ENCODE results near the gene SIN3B.

SIN3B gene

GRCh38 chr19:16902545-16902944 is 73.3 kb downstream of the SIN3B start:
- Histone ChIP-seq H3K4me3 (ENCODE audit: low read depth, low read length) (no peak overlapping the region), H3K36me3 (ENCODE audit: control insufficient read depth in 2 of 2, insufficient read depth in 1 of 2, low read length in 2 of 2) (no peaks in the 10 kb centered on the region), H3K27ac (ENCODE audit: extremely low read depth, low read depth, low read length) (no peak overlapping the region), H3K4me1 (ENCODE audit: control insufficient read depth, insufficient read depth, low read length) (no peaks in the 10 kb centered on the region), H3K9me3 (ENCODE audit: control insufficient read depth, insufficient read depth, low read depth, low read length) (no peaks in the 10 kb centered on the region)
- ChIA-PET CTCF (no interaction called here), POLR2A (no interaction called here)
- TF ChIP-seq, protein P1, sequence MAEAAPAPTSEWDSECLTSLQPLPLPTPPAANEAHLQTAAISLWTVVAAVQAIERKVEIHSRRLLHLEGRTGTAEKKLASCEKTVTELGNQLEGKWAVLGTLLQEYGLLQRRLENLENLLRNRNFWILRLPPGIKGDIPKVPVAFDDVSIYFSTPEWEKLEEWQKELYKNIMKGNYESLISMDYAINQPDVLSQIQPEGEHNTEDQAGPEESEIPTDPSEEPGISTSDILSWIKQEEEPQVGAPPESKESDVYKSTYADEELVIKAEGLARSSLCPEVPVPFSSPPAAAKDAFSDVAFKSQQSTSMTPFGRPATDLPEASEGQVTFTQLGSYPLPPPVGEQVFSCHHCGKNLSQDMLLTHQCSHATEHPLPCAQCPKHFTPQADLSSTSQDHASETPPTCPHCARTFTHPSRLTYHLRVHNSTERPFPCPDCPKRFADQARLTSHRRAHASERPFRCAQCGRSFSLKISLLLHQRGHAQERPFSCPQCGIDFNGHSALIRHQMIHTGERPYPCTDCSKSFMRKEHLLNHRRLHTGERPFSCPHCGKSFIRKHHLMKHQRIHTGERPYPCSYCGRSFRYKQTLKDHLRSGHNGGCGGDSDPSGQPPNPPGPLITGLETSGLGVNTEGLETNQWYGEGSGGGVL (tag by site-specific recombination; IDR thresholded peaks at IDR 0.05) = no peak
- TF ChIP-seq, protein P2, sequence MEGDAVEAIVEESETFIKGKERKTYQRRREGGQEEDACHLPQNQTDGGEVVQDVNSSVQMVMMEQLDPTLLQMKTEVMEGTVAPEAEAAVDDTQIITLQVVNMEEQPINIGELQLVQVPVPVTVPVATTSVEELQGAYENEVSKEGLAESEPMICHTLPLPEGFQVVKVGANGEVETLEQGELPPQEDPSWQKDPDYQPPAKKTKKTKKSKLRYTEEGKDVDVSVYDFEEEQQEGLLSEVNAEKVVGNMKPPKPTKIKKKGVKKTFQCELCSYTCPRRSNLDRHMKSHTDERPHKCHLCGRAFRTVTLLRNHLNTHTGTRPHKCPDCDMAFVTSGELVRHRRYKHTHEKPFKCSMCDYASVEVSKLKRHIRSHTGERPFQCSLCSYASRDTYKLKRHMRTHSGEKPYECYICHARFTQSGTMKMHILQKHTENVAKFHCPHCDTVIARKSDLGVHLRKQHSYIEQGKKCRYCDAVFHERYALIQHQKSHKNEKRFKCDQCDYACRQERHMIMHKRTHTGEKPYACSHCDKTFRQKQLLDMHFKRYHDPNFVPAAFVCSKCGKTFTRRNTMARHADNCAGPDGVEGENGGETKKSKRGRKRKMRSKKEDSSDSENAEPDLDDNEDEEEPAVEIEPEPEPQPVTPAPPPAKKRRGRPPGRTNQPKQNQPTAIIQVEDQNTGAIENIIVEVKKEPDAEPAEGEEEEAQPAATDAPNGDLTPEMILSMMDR (tag by site-specific recombination; IDR thresholded peaks at IDR 0.05) = no peak
- TF ChIP-seq GLIS2 (tag by site-specific recombination; IDR thresholded peaks at IDR 0.05) (no peak), ZSCAN30 (tag by site-specific recombination; IDR thresholded peaks at IDR 0.05) (no peak), ZSCAN5A (tag by site-specific recombination; IDR thresholded peaks at IDR 0.05) (no peak), ZNF707 (tag by site-specific recombination; IDR thresholded peaks at IDR 0.05) (no peak), ZNF324 (tag by site-specific recombination; IDR thresholded peaks at IDR 0.05) (no peak), ZNF132 (tag by site-specific recombination; IDR thresholded peaks at IDR 0.05; ENCODE audit: borderline replicate concordance) (no peak), ZNF830 (tag by site-specific recombination; IDR thresholded peaks at IDR 0.05; ENCODE audit: low read depth) (no peak), WT1 (tag by site-specific recombination; IDR thresholded peaks at IDR 0.05) (no peak)
- TF ChIP-seq, protein P3, sequence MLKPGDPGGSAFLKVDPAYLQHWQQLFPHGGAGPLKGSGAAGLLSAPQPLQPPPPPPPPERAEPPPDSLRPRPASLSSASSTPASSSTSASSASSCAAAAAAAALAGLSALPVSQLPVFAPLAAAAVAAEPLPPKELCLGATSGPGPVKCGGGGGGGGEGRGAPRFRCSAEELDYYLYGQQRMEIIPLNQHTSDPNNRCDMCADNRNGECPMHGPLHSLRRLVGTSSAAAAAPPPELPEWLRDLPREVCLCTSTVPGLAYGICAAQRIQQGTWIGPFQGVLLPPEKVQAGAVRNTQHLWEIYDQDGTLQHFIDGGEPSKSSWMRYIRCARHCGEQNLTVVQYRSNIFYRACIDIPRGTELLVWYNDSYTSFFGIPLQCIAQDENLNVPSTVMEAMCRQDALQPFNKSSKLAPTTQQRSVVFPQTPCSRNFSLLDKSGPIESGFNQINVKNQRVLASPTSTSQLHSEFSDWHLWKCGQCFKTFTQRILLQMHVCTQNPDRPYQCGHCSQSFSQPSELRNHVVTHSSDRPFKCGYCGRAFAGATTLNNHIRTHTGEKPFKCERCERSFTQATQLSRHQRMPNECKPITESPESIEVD (tag by site-specific recombination; IDR thresholded peaks at IDR 0.05) = no peak

DNA sequence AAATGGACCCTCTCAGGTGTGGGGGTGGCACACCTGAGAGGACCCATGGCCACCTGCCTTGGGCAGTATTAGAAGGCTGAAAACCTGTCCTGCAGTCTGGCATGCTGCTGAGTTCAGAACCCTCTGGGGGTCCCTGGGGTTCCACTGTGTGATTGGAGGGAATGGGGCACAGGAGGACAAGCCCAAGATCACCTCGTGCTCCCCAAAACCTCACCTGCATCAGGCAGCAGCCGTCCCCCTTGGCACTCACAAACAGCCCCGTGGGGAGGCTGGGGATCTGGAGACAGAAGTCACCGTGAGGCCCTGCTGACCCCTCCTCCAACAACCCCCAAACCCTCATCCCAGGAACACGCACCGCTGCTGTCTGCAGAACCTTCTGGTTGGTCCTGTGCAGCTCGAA is 74.1 kb downstream of the SIN3B start:
- ChIA-PET CTCF (interaction anchor here (0.7 kb wide), 1 partner anchor 379 kb away, joined by 7 read pairs; no protein-coding TSS in a partner anchor), POLR2A (interaction anchor here (0.6 kb wide), 1 partner anchor 71 kb away, joined by 3 read pairs; no protein-coding TSS in a partner anchor)
- Histone ChIP-seq H3K36me3 (ENCODE audit: control insufficient read depth in 2 of 2, insufficient read depth in 1 of 2, low read length in 2 of 2) (no peaks in the 10 kb centered on the region), H3K4me1 (ENCODE audit: control insufficient read depth, insufficient read depth, low read length) (no peaks in the 10 kb centered on the region), H3K4me3 (ENCODE audit: low read depth, low read length) (no peak overlapping the region), H3K9me3 (ENCODE audit: control insufficient read depth, insufficient read depth, low read depth, low read length) (no peaks in the 10 kb centered on the region), H3K27ac (ENCODE audit: extremely low read depth, low read depth, low read length) (no peak overlapping the region)
- TF ChIP-seq ZNF174 (tag by site-specific recombination; IDR thresholded peaks at IDR 0.05) (no peak), ZNF239 (tag by site-specific recombination; IDR thresholded peaks at IDR 0.05) (no peak), ZNF121 (tag by site-specific recombination; IDR thresholded peaks at IDR 0.05) (no peak), ZNF548 (tag by site-specific recombination; IDR thresholded peaks at IDR 0.05) (no peak), SP3 (tag by site-specific recombination; IDR thresholded peaks at IDR 0.05) (no peak), ZFP69B (tag by site-specific recombination; IDR thresholded peaks at IDR 0.05) (no peak)
- TF ChIP-seq, protein P4, sequence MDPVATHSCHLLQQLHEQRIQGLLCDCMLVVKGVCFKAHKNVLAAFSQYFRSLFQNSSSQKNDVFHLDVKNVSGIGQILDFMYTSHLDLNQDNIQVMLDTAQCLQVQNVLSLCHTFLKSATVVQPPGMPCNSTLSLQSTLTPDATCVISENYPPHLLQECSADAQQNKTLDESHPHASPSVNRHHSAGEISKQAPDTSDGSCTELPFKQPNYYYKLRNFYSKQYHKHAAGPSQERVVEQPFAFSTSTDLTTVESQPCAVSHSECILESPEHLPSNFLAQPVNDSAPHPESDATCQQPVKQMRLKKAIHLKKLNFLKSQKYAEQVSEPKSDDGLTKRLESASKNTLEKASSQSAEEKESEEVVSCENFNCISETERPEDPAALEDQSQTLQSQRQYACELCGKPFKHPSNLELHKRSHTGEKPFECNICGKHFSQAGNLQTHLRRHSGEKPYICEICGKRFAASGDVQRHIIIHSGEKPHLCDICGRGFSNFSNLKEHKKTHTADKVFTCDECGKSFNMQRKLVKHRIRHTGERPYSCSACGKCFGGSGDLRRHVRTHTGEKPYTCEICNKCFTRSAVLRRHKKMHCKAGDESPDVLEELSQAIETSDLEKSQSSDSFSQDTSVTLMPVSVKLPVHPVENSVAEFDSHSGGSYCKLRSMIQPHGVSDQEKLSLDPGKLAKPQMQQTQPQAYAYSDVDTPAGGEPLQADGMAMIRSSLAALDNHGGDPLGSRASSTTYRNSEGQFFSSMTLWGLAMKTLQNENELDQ (tag by site-specific recombination; IDR thresholded peaks at IDR 0.05; ENCODE audit: low read depth) = no peak
- TF ChIP-seq, protein P5, sequence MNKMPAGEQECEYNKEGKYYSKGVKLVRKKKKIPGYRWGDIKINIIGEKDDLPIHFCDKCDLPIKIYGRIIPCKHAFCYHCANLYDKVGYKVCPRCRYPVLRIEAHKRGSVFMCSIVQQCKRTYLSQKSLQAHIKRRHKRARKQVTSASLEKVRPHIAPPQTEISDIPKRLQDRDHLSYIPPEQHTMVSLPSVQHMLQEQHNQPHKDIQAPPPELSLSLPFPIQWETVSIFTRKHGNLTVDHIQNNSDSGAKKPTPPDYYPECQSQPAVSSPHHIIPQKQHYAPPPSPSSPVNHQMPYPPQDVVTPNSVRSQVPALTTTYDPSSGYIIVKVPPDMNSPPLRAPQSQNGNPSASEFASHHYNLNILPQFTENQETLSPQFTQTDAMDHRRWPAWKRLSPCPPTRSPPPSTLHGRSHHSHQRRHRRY (tag by site-specific recombination; IDR thresholded peaks at IDR 0.05) = no peak
